ENCODE results near the gene APMAP.

The APMAP gene

GRCh38 chr20:24963672-24964505, 28.7 kb downstream of the APMAP start:
- peak in 1 of 2 experiments; percentile 55 for DNase-seq

- DNase-seq = peak; percentile 80 to 92
These were observed 30.0 kb downstream of the APMAP start for GRCh38 chr20:24962510-24962909.

GRCh38 chr20:24962182-24962492, 30.4 kb downstream of the APMAP start:
- DNase-seq = no peak

GRCh38 chr20:24961384-24962181, 31.0 kb downstream of the APMAP start:
- no peak for DNase-seq

- no peak for DNase-seq
These were observed 31.7 kb downstream of the APMAP start for GRCh38 chr20:24960861-24961260.

GRCh38 chr20:24960302-24960801, 32.2 kb downstream of the APMAP start:
- no peak for DNase-seq

GRCh38 chr20:24959591-24960301, 32.8 kb downstream of the APMAP start:
- no peak for DNase-seq

GRCh38 chr20:24958506-24959385, 33.8 kb downstream of the APMAP start:
- DNase-seq = no peak

- DNase-seq = no peak
These were observed 35.1 kb downstream of the APMAP start for GRCh38 chr20:24957326-24958016.

GRCh38 chr20:24956001-24956841, 36.3 kb downstream of the APMAP start:
- DNase-seq = no peak

- DNase-seq = peak in 1 of 2 experiments; percentile 58
These were observed 37.5 kb downstream of the APMAP start for GRCh38 chr20:24955045-24955444.

GRCh38 chr20:24954566-24954965, 38.0 kb downstream of the APMAP start:
- no peak for DNase-seq

- DNase-seq = peak in 1 of 2 experiments; percentile 27
These were observed 38.4 kb downstream of the APMAP start for GRCh38 chr20:24954151-24954550.

GRCh38 chr20:24953621-24954133, 38.9 kb downstream of the APMAP start:
- no peak for DNase-seq

- no peak for DNase-seq
These were observed 39.4 kb downstream of the APMAP start for GRCh38 chr20:24953209-24953575.

GRCh38 chr20:24952376-24953208, 40.0 kb downstream of the APMAP start:
- DNase-seq = no peak

GRCh38 chr20:24951536-24952083, 40.9 kb downstream of the APMAP start:
- DNase-seq = no peak

GRCh38 chr20:24950836-24951525, 41.6 kb downstream of the APMAP start:
- peak in 1 of 2 experiments; percentile 24 for DNase-seq

Measured in NCI-H524 (cell line).